ENCODE results near the gene CFAP161.
A peak's percentile ranks its signal among the peaks of the same experiment; 100 is the strongest.
"Not testable (repeated sequence)": the region's sequence is repeated elsewhere in the genome, so short reads cannot be mapped to it uniquely, and the experiment has no call there.

Gene CFAP161

DNA sequence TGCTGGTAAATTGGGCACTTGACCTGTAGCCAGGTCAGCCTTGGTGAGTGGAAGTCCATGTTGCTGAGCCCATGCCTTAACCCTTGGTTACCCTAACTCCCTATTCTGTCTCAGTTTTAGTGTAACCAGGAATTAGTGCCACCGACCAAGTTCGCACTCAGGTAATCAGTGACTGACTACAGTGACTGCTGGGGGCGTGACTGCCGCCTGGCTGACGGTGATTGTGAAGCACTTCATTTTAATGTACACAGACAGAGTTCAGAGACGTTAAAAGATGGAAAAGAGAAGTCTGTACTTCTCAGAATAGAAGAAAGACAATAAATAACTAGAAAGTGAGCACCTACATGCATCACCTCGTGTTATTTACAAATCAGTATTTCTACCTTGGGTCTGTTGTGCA lies 17.3 kb downstream of the CFAP161 start:
- TF ChIP-seq, protein P1, sequence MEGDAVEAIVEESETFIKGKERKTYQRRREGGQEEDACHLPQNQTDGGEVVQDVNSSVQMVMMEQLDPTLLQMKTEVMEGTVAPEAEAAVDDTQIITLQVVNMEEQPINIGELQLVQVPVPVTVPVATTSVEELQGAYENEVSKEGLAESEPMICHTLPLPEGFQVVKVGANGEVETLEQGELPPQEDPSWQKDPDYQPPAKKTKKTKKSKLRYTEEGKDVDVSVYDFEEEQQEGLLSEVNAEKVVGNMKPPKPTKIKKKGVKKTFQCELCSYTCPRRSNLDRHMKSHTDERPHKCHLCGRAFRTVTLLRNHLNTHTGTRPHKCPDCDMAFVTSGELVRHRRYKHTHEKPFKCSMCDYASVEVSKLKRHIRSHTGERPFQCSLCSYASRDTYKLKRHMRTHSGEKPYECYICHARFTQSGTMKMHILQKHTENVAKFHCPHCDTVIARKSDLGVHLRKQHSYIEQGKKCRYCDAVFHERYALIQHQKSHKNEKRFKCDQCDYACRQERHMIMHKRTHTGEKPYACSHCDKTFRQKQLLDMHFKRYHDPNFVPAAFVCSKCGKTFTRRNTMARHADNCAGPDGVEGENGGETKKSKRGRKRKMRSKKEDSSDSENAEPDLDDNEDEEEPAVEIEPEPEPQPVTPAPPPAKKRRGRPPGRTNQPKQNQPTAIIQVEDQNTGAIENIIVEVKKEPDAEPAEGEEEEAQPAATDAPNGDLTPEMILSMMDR (IDR thresholded peaks at IDR 0.05; ENCODE audit: low read depth, low read length), result no peak
- DNase-seq (ENCODE audit: extremely low read depth, low read depth), result no peak

DNA sequence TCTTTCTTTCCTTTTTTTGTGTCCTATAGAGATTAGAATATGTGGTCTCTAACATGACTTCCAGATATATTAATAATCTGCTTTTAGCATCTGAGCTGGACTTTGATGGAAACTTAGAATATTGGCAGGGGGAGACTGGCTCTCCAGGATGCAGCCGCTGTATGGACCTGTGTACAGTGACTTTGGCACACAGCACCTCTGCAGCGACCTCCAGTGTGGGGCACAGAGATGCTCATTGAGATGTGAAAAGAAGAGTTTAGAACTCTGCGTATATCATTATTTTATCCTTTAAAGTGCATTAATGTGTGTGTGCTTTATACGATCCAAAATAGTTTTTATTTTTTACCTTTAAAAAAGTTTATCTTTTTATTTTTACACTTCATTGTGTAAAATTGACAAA lies 18.3 kb downstream of the CFAP161 start:
- TF ChIP-seq, protein P1 (IDR thresholded peaks at IDR 0.05; ENCODE audit: low read depth, low read length), result no peak
- DNase-seq (ENCODE audit: extremely low read depth, low read depth), result no peak

DNA sequence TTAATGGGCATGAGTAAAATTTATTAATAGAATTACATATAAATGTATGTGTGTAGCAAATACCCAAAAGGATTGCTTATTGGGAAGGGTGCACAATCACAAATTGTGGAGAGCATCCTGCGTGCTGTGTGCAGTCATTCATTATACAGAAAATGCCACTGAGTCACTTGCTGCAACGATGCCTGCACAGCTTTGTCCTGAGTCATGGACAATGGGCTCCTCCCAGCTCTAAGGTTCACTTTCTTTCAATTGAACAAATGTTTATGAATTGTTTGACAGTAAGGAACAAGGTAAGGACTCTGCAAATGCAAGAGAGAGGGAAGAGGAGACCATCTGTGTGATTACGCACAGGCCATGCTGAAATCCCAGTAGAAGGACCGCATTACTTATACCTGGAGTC lies 18.7 kb downstream of the CFAP161 start:
- DNase-seq (ENCODE audit: extremely low read depth, low read depth), result no peak
- TF ChIP-seq, protein P1 (IDR thresholded peaks at IDR 0.05; ENCODE audit: low read depth, low read length), result no peak

DNA sequence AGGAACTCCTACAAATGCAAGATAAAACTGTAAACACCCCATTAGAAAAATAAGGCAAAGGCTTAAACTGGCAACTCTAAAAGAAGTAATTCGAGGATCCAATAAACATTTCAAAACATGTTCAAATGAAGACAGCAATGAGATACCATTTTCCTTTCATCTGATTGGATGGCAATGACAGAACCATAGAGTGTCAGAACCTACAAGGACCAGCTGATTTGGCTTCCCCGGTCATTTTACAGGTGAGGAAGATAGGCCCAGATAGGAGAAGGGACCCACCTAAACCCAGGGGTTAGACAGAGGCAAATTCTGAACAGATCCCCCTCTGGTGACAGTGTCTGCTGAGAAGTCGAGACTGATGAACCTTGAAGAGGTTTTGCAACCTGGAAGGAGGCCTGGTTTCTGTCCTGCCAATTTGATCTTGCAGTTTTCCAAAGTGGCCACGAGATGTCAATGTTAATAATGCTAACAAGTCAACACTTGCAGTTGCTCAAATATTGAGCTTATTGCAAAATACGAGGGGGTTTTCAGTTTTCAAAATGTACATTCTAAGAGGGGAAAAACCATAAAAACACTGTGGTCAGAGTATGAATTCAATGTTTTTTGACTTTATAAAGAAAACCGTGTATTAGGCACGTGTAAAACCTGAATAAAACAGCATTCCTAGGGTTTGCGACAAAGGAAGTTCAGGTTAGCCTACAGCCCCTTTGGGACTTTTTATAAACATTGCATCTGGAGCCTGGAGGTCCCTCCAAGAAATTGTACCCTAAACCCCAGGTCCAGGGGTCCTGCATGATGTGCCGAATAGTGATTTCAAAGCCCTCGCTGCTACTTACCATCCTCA lies 21.5 kb downstream of the CFAP161 start:
- TF ChIP-seq, protein P1 (IDR thresholded peaks at IDR 0.05; ENCODE audit: low read depth, low read length), result peak; percentile 56
- peak; percentile 58 for DNase-seq (ENCODE audit: extremely low read depth, low read depth)

DNA sequence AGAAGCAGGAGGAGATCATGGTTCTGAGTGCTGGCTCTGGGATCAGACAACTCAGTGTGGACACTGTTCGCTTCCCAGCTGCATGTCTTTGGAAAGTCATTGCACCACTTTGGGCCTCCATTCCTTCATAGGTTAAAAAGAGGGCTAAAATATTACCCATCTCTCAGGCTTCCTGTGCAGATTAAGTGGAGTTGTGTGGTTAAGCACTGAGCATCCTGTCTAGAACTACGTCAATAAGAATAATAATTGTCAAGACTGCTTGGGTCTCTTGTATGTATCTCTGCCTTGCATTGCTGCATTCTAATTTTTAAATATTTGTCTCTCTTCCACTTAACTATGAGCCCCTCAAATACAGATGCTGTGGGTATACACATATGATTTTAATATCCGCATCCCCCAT lies 22.3 kb downstream of the CFAP161 start:
- TF ChIP-seq, protein P1 (IDR thresholded peaks at IDR 0.05; ENCODE audit: low read depth, low read length), result no peak
- DNase-seq (ENCODE audit: extremely low read depth, low read depth), result no peak

DNA sequence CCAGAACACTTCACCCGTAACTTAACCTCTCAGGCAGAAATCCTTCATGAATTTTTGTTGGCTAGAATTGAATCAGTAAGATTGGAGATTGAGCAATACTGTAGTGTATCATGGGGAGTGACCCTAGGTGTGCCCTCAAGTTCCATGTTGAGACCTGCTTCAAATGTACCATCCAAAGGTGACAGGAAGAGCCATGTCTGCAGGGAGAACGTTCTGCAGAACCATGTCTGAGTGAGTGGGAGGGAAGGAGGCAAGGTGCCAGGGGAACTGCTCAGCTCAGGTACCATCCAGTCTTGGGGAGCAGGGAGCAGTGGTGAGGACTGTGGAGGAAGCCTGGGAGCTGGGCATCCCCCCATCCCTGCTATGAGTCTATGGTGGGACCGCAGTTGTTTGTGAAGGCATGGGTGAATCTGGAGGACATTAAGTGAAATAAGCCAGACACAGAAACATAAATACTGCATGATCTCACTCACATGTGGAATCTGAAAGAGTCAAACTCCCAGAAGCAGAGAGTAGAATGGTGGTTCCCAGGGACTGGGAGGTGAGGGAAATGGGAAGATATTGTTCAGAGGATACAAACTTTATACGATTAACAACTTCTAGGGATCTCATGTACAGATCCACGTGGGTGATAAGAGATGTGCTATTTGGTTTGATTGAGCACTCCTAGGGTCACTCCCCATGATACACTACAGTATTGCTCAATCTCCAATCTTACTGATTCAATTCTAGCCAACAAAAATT lies 23.3 kb downstream of the CFAP161 start:
- TF ChIP-seq, protein P1 (IDR thresholded peaks at IDR 0.05; ENCODE audit: low read depth, low read length), result no peak
- DNase-seq (ENCODE audit: extremely low read depth, low read depth), result no peak

DNA sequence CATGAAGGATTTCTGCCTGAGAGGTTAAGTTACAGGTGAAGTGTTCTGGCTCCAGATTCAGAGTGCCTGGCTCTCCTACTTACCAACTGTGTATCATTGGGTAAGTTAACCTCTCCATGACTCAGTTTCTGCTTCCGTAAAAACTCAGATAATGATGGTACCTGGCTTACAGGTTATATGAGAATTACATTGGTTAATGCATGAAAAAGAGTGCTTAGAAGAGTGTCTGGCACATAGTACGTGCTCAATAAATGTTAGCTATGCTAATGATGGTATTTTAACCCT lies 23.8 kb downstream of the CFAP161 start:
- no peak for DNase-seq (ENCODE audit: extremely low read depth, low read depth)
- TF ChIP-seq, protein P1 (IDR thresholded peaks at IDR 0.05; ENCODE audit: low read depth, low read length), result no peak

DNA sequence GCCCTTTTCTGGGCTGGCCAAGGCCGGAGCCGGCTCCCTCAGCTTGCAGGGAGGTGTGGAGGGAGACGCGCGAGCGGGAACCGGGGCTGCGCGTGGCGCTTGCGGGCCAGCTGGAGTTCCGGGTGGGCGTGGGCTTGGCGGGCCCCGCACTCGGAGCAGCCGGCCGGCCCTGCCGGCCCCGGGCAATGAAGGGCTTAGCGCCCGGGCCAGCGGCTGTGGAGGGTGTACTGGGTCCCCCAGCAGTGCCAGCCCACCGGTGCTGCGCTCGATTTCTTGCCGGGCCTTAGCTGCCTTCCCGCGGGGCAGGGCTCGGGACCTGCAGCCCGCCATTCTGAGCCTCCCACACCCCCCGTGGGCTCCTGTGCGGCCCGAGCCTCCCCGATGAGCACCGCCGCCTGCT lies 24.5 kb downstream of the CFAP161 start:
- not testable (repeated sequence) for DNase-seq (ENCODE audit: extremely low read depth, low read depth)
